RWPE1 (cell line): ENCODE measurements around the gene DDX41.

ENCODE experiments used
- CTCF ChIA-PET: fragments of 350-600 bp; sonication (Branson Sonifier 250); formaldehyde crosslinking; extraction: SDS; loops from one replicate; lab custom pipeline; 2021; lab: Yijun Ruan, JAX
- POLR2A ChIA-PET: fragments of 400-600 bp; formaldehyde crosslinking; extraction: SDS; loops from one replicate; lab custom pipeline; 2020; ENCODE audit warnings: antibody characterized with exemption; ENCODE audit not compliant: low non-redundant PET; lab: Yijun Ruan, JAX
- DNase-seq: peaks from one replicate; pipeline ENCODE4 v3.0.0; 2012; ENCODE audit warnings: low spot score
- H3K27ac ChIP-seq: fragments of 450-650 bp; 2 replicates; pipeline ENCODE4 v1.5.1; 2017
- TF ChIP-seq, protein P1 (sequence below): fragments of 450-650 bp; conservative IDR thresholded peaks from 2 replicates; pipeline ENCODE4 v1.5.1; 2017; ENCODE audit warnings: low read depth, mild to moderate bottlenecking

DDX41 gene

GRCh38 chr5:177511796-177512675 is 4.7 kb downstream of the DDX41 start:
- no peak for DNase-seq
- H3K27ac ChIP-seq, result peak overlapping the region; percentile 33
- ChIA-PET POLR2A (no interaction called here), CTCF (interaction anchor here (2.5 kb wide), 1 partner anchor 11 kb away, joined by 13 read pairs; no protein-coding TSS in a partner anchor)
- TF ChIP-seq, protein P1, sequence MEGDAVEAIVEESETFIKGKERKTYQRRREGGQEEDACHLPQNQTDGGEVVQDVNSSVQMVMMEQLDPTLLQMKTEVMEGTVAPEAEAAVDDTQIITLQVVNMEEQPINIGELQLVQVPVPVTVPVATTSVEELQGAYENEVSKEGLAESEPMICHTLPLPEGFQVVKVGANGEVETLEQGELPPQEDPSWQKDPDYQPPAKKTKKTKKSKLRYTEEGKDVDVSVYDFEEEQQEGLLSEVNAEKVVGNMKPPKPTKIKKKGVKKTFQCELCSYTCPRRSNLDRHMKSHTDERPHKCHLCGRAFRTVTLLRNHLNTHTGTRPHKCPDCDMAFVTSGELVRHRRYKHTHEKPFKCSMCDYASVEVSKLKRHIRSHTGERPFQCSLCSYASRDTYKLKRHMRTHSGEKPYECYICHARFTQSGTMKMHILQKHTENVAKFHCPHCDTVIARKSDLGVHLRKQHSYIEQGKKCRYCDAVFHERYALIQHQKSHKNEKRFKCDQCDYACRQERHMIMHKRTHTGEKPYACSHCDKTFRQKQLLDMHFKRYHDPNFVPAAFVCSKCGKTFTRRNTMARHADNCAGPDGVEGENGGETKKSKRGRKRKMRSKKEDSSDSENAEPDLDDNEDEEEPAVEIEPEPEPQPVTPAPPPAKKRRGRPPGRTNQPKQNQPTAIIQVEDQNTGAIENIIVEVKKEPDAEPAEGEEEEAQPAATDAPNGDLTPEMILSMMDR, result no peak

GRCh38 chr5:177511181-177511580 is 5.6 kb downstream of the DDX41 start:
- TF ChIP-seq, protein P1, result no peak
- ChIA-PET POLR2A (no interaction called here), CTCF (interaction anchor here (0.6 to 2.5 kb wide), 2 partner anchors 10 to 50 kb away, joined by 3 to 13 read pairs; no protein-coding TSS in a partner anchor)
- H3K27ac ChIP-seq, result peak overlapping the region; percentile 33
- no peak for DNase-seq

DNA sequence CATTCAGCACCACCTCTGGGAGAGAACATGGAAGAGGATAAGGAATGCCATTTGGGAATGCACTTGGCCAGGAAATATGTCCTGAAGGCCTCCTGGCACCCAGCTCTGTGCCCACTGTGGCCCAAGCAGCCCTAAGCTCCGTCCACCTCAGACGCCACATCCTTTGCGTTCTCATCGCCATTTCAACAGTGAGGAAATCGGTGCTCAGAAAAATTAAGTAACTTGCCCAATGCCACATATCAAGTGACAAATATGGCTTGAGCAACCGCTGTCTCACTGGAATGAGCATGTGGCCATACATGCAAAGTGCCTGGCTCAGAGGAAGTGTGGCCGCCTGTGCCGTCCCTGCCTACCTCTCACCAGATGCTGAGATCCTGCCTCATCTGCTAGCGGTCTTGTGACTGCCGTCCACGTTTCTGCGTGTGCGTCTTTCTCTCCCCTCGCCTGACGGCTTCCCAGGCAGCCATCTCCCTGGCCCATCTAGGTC is 6.2 kb downstream of the DDX41 start:
- H3K27ac ChIP-seq, result peak overlapping the region; percentile 33
- ChIA-PET CTCF (interaction anchor here (0.6 to 2.5 kb wide), 2 partner anchors 9 to 51 kb away, joined by 3 to 13 read pairs; no protein-coding TSS in a partner anchor), POLR2A (no interaction called here)
- no peak for DNase-seq
- TF ChIP-seq, protein P1, result no peak

- peak overlapping the region; percentile 33 for H3K27ac ChIP-seq
- ChIA-PET POLR2A (no interaction called here), CTCF (interaction anchor here (2.5 kb wide), 1 partner anchor 9 kb away, joined by 13 read pairs; no protein-coding TSS in a partner anchor)
- TF ChIP-seq, protein P1, result no peak
- no peak for DNase-seq
Observed at GRCh38 chr5:177509991-177510566, 6.7 kb downstream of the DDX41 start.

DNA sequence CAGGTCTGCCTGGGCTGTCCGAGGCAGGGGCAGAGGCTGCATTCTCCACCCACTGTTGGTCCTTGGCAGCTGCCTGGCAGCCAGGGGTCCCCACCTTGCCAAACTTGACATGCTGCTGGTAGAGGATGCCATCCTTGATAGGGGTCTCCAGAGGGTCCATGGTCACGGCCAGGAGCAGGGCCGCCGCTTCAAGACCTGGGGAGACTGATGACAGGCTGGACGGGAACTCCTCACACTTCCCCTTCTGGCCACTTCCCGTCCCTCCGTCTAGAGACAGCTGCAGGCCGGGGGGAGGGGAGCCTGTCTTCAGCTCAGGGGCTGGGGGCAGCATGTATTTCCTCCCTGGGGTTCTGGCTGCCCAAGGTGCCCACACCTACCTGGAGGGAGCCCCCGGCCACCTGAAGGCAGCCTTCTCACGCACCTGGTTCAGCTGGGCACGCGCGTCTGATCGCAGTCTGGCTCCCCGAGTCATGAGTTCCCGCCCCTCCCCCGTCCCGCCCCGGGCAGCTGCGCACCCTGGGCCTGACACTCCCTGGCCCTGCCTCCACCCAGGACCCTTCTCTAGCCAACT is 7.3 kb downstream of the DDX41 start, which contains the start of gene DOK3:
Gene DOK3 (minus strand): TSS at position 446 of the 571 bp plus-strand sequence. CDS start 286 bp downstream, at position 160.
- DNase-seq, result no peak
- POLR2A ChIA-PET, result no interaction called here
- H3K27ac ChIP-seq, result peak within 1 kb of the TSS; percentile 33
- TF ChIP-seq, protein P1, result no peak
- CTCF ChIA-PET, result interaction anchor here (0.7 to 2.5 kb wide), 3 partner anchors 8 to 15 kb away, joined by 3 to 13 read pairs (median 3); no protein-coding TSS in a partner anchor
